Measurements from ENCODE around the gene RARB.

- TF ChIP-seq, protein P1, sequence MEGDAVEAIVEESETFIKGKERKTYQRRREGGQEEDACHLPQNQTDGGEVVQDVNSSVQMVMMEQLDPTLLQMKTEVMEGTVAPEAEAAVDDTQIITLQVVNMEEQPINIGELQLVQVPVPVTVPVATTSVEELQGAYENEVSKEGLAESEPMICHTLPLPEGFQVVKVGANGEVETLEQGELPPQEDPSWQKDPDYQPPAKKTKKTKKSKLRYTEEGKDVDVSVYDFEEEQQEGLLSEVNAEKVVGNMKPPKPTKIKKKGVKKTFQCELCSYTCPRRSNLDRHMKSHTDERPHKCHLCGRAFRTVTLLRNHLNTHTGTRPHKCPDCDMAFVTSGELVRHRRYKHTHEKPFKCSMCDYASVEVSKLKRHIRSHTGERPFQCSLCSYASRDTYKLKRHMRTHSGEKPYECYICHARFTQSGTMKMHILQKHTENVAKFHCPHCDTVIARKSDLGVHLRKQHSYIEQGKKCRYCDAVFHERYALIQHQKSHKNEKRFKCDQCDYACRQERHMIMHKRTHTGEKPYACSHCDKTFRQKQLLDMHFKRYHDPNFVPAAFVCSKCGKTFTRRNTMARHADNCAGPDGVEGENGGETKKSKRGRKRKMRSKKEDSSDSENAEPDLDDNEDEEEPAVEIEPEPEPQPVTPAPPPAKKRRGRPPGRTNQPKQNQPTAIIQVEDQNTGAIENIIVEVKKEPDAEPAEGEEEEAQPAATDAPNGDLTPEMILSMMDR (conservative IDR thresholded peaks at IDR 0.05 in 1 of 2, IDR thresholded peaks at IDR 0.05 in 1 of 2; ENCODE audit: low read depth in 1 of 2, low read length in 2 of 2) = no peak
- no peak for TF ChIP-seq EZH2 (IDR thresholded peaks at IDR 0.05; ENCODE audit: low read length, missing control alignments)
Measured at GRCh38 chr3:25418596-25418995, 9.5 kb upstream of the RARB start.

Data from fibroblast of lung (primary cell).